T47D (cell line): ENCODE results near the gene MAPK13.

Experiments used
- DNase-seq, 2 experiments: peaks; one replicate each; pipeline versions ENCODE4 v3.0.0 to v3.0.0-alpha.2; 2011 to 2012; ENCODE audit warnings: low read depth in 1 of 2, low spot score in 1 of 2
- JUND ChIP-seq: IDR thresholded peaks from 2 replicates; pipeline ENCODE4 v1.6.1; 2012; ENCODE audit warnings: low read depth
- in situ Hi-C: cut with HindIII; loops from 2 replicates; pipeline ENCODE4 v1.10.0; 2016; ENCODE audit warnings: low sequenced_read_pairs, low pct_unique_long_range_greater_than_20kb

Gene MAPK13

DNA sequence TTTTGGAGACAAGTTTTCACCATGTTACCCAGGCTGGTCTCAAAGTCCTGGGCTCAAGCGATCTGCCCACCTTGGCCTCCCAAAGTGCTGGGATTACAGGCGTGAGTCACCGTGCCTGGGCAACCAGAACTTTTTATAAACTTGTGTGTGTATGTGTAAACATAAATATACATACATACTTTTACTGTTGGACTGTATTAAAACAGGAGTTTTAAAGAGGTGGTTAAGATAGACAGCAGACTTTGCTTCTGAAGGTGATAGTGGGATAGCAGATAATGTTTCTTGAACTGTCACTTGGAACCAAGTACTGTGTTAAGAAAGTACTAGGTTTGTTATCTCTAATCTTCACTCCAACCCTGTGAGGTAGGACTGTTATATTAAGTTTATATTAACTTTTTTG is 28.6 kb upstream of the MAPK13 start:
- no peak for DNase-seq
- TF ChIP-seq JUND: no peak
- in situ Hi-C loops: no loop called here

DNA sequence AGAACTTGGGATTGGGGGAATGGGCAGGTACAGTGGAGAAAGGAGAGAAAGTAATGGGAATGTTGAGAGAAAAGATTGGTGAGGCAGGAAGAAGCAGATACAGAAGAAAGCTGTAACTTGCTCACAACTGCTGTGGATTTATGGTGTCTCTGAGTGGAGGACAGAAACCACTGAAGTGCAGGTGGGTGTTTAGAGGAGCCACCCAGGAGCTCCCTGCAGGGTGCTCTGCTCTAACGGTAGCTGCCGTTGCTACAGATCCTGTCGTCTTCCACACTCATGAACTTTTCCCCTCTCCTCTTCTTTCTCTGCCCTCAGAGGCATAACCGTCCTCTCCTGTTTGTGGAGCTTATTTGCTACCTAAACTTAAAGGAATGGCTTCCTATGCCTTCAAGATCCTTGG is 27.5 kb upstream of the MAPK13 start:
- in situ Hi-C loops: no loop called here
- DNase-seq: no peak
- TF ChIP-seq JUND: no peak

DNA sequence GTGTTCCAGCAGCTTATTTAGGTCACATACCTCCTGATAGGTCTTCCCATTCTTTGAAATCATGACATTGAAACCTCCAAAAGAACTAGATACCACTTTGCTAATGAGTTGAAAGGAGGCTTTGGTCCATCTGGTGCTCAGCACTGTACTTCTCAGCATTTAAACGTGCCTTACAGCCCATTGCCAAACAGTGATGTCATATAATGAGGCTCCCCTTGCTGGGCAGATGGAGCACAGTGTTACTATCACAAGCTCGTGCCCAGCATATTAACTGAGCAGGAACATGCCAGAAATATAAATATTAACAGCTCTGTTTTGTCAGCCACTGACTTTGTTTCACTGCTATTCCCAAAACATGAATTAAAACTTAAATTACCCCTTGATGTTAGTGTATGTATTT is 25.5 kb upstream of the MAPK13 start:
- DNase-seq: no peak
- in situ Hi-C loops: no loop called here

DNA sequence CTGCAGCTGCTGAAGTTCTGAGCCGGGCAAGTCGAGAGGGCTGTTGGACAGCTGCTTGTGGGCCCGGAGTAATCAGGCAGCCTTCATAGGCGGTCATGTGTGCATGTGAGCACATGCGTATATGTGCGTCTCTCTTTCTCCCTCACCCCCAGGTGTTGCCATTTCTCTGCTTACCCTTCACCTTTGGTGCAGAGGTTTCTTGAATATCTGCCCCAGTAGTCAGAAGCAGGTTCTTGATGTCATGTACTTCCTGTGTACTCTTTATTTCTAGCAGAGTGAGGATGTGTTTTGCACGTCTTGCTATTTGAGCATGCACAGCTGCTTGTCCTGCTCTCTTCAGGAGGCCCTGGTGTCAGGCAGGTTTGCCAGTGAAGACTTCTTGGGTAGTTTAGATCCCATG is 21.2 kb upstream of the MAPK13 start:
- DNase-seq: no peak
- in situ Hi-C loops: no loop called here
- no peak for TF ChIP-seq JUND

More for the DNA sequence above, 25.5 kb upstream of the MAPK13 start:
- no peak for TF ChIP-seq JUND

DNA sequence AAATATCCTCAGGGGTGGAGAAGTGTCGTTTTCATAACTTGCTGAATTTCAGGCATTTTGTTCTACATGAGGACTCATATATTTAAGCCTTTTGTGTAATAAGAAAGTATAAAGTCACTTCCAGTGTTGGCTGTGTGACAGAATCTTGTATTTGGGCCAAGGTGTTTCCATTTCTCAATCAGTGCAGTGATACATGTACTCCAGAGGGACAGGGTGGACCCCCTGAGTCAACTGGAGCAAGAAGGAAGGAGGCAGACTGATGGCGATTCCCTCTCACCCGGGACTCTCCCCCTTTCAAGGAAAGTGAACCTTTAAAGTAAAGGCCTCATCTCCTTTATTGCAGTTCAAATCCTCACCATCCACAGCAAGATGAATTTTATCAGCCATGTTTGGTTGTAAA is 20.3 kb upstream of the MAPK13 start:
- no peak for TF ChIP-seq JUND
- in situ Hi-C loops: no loop called here

DNA sequence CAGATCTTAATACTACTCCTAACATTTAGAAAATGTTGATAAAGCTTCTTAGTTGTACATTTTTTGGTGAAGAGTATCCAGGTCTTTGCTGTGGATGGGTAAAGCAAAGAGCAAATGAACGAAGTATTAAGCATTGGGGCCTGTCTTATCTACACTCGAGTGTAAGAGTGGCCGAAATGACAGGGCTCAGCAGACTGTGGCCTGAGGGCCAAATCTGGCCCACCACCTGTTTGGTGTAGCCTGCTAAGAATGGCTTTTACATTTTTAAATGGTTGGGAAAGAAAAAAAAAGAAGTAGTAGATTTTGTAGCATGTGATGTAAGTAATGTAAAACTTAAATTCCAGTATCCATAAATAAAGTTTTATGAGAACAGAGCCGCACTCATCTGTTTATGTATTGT is 19.4 kb upstream of the MAPK13 start:
- DNase-seq: no peak
- in situ Hi-C loops: no loop called here
- no peak for TF ChIP-seq JUND

More for the DNA sequence above, 20.3 kb upstream of the MAPK13 start:
- DNase-seq: no peak

DNA sequence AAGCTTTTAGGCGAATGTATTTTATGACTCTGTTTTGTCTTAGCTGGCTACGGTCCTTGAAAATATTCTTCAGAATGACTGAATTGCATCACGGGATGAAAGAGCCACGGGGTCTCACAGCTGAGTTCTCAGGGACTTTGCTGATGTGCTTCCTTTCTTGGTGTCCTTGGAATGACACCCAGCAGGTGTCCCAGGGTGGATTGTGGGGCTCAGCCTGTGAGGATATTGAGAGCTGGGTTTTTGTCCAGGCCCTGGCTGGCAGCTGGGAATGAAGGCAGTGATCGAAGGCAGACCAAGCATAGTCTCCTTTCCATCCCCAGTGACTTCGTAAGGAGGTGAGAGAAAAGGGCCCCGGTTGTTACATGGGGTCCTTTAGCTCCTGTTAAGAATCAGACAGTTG is 18.8 kb upstream of the MAPK13 start:
- in situ Hi-C loops: no loop called here
- DNase-seq: no peak
- no peak for TF ChIP-seq JUND

DNA sequence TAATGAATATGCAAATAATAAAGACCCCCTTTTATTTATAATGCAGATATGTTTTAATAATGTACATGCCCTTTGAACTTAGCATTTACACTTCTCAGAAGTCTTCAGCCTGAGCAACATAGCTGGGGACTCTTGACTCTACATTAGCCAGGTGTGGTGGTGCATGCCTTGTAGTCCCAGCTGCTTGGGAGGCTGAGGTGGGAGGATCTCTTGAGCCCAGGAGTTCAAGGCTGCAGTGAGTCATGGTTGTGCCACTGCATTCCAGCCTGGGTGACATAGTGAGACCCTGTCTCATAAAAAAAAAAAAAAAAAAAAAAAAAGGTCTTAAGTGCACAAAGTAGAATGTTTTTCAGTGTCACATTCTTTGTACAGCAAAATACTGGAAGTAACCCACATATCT is 17.3 kb upstream of the MAPK13 start:
- in situ Hi-C loops: no loop called here
- no peak for TF ChIP-seq JUND
- DNase-seq: no peak

DNA sequence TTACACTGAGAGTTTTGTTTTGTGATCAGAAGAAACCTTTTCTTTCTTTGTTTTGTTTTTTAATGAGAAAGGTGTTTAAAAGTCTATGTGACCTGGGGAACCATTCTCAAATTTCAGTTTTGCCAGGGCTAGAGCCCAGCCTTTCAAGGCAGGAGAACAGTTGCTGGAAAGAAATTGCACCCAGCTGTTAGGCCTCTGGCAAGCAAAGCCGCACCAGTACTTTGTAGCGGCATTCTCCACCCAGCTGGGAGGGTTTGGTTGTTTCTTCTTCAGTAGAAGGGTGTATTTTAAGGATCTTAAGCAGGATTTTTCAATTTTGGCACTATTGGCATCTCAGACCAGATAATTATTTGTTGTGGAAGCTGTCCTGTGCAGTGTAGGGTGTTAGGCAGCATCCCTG is 16.6 kb upstream of the MAPK13 start:
- in situ Hi-C loops: no loop called here
- DNase-seq: no peak
- TF ChIP-seq JUND: no peak

DNA sequence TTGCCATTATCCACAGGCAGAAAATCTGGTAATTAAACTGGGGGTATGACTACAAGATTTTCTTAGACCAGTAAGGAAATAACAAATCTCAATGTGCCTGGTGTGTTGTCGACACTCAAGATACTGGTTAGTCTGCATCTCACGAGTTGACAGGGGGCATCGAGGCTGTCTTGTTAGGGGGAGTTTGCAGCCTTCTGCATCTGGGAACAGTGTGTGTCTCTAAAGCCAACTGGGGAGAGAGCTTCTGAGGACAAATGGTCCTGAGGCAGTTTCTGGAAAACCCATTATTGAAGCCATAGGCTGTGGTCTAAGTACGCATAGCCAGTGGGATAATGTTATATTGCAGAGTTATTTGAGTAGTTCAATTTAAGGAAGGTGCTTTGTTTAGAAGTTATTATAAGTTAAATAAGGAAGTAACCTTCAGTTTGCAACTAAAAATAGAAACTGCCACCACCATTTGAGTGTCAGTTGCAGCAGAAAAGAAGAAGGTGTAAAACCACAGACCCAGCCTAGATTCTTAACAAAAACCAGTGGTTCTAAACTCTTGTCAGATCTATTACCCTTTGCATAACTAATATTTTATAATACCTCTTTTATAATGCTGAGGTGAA is 15.4 kb upstream of the MAPK13 start:
- TF ChIP-seq JUND: no peak
- in situ Hi-C loops: no loop called here
- peak in 1 of 2 experiments; percentile 28 for DNase-seq

DNA sequence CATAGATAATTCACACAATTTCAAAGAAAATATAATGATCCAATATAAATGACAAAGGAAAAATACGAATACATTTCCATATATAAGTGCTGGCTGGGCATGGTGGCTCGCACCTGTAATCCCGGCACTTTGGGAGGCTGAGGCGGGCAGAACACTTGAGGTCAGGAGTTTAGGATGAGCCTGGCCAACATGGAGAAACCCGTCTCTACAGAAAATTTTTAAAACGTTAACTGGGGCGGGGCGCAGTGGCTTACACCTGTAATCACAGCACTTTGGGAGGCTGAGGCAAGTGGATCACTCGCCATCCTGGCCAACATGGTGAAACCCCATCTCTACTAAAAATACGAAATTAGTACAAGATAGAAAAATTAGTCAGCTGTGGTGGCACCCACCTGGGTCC is 14.9 kb upstream of the MAPK13 start:
- in situ Hi-C loops: no loop called here
- no peak for TF ChIP-seq JUND
- DNase-seq: no peak

DNA sequence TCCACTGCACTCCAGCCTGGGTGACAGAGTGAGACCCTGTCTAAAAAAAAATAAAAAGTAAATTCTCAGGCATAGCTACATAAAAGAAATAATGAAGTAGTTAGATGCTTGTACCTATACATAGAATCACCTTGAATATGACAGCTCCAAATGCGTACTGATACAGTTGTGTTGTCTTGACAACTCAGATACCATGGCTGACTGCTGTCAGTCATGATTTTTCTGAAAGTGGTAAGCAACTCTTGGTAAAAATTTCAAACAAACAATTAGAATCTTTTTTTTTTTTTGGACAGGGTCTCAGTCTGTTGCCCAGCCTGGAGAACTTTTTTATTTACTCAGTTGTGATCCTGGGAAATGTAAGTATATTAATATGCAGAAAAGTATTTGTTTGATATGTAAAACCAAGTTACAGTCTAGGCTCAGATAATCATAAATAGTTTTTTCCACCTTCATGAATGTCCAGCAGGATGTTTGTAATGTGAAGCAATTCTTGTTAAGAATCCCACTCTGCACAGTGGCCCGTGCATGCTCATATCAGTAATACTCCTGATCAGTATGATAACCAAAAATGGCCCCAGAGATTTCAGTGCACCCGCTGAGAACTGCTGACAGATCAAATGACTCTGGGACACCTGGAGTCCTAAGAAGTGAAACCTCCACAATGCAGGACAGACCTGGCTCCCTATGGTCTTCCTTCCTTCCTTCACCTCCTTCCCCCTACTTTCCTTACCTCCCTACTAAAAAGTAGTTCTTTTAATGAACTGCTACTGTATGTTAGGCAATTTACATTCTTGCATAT is 14.0 kb upstream of the MAPK13 start:
- in situ Hi-C loops: no loop called here
- no peak for DNase-seq
- TF ChIP-seq JUND: no peak

DNA sequence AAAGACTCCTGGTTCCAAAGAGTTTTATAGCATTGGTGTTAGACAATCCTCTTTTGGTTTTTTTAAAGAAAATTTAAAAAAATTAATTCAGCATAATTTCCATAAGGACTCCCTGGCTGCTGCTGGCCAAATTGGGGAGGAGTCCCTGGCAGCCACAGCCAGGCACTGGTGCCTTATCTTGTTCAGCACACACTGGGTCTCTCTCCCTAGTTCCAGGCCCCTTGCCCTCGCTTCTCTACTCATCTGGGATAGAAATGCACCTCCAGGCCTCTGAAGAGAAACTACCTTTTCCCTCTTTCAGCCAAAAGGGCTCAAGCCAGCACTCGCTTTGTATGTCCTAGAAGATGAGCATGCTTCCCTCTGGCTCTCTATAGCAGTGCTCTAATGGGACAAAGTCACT is 13.4 kb upstream of the MAPK13 start:
- no peak for DNase-seq
- TF ChIP-seq JUND: no peak
- in situ Hi-C loops: no loop called here
